H9 (cell line): ENCODE results near the gene ITPK1. TPM values are rescaled to one million over a fixed set of nuclear protein-coding genes. Genes with fewer than 3 reads are reported as not detected.

Experiments used
- DNase-seq: peaks from one replicate; pipeline ENCODE4 v3.0.0-alpha.2; 2017
- H2AFZ ChIP-seq: one replicate; pipeline ENCODE4 v1.6.1; 2013; ENCODE audit warnings: mild to moderate bottlenecking, low read length, control low read depth, moderate library complexity
- H2AK5ac ChIP-seq: 2 replicates; pipeline ENCODE4 v1.6.1; 2013; ENCODE audit warnings: low read length, control low read depth, mixed read lengths; ENCODE audit not compliant: insufficient read length
- H2BK120ac ChIP-seq: one replicate; pipeline ENCODE4 v1.6.1; 2013; ENCODE audit warnings: low read depth, mild to moderate bottlenecking, low read length, control low read depth, inconsistent platforms; ENCODE audit not compliant: poor library complexity, severe bottlenecking
- H2BK12ac ChIP-seq: 2 replicates; pipeline ENCODE4 v1.6.1; 2013; ENCODE audit warnings: low read length, control low read depth, mixed read lengths, low read depth; ENCODE audit not compliant: insufficient read length
- H2BK15ac ChIP-seq: 2 replicates; pipeline ENCODE4 v1.6.1; 2013; ENCODE audit warnings: low read depth, low read length, control low read depth
- H2BK20ac ChIP-seq: one replicate; pipeline ENCODE4 v1.6.1; 2013; ENCODE audit warnings: low read depth, mild to moderate bottlenecking, low read length, control low read depth, inconsistent platforms; ENCODE audit not compliant: poor library complexity, severe bottlenecking
- H2BK5ac ChIP-seq: 2 replicates; pipeline ENCODE4 v1.6.1; 2013; ENCODE audit warnings: low read length, control low read depth, mixed read lengths; ENCODE audit not compliant: insufficient read length
- H3K14ac ChIP-seq: 2 replicates; pipeline ENCODE4 v1.6.1; 2013; ENCODE audit warnings: low read length, control low read depth; ENCODE audit not compliant: insufficient read depth
- H3K18ac ChIP-seq: 2 replicates; pipeline ENCODE4 v1.6.1; 2013; ENCODE audit warnings: low read depth, mild to moderate bottlenecking, mixed read lengths, low read length, control low read depth; ENCODE audit not compliant: insufficient read length
- H3K23ac ChIP-seq: 2 replicates; pipeline ENCODE4 v1.6.1; 2013; ENCODE audit warnings: low read length, control low read depth, mixed read lengths, low read depth; ENCODE audit not compliant: insufficient read length
- H3K23me2 ChIP-seq: 2 replicates; pipeline ENCODE4 v1.6.1; 2013; ENCODE audit warnings: low read depth, mild to moderate bottlenecking, mixed read lengths, low read length, control low read depth; ENCODE audit not compliant: insufficient read length, poor library complexity, severe bottlenecking
- H3K27ac ChIP-seq: 2 replicates; pipeline ENCODE4 v1.5.1; 2013; ENCODE audit warnings: low read length, control low read depth, mixed read lengths, low read depth; ENCODE audit not compliant: insufficient read length
- H3K27me3 ChIP-seq: 2 replicates; pipeline ENCODE4 v1.6.1; 2013; ENCODE audit warnings: low read length, control low read depth, inconsistent platforms; ENCODE audit not compliant: insufficient read depth
- H3K4ac ChIP-seq: 2 replicates; pipeline ENCODE4 v1.6.1; 2013; ENCODE audit warnings: low read depth, mild to moderate bottlenecking, control low read depth, inconsistent platforms, low read length, moderate library complexity
- H3K4me1 ChIP-seq: 2 replicates; pipeline ENCODE4 v1.6.1; 2013; ENCODE audit warnings: low read length, control low read depth, inconsistent platforms; ENCODE audit not compliant: insufficient read depth
- H3K4me2 ChIP-seq: 2 replicates; pipeline ENCODE4 v1.6.1; 2013; ENCODE audit warnings: low read length, control low read depth, mixed read lengths; ENCODE audit not compliant: insufficient read length, insufficient read depth
- H3K56ac ChIP-seq: 2 replicates; pipeline ENCODE4 v1.6.1; 2013; ENCODE audit warnings: low read depth, mild to moderate bottlenecking, mixed read lengths, low read length, control low read depth; ENCODE audit not compliant: insufficient read length
- H3K79me1 ChIP-seq: 2 replicates; pipeline ENCODE4 v1.6.1; 2013; ENCODE audit warnings: low read depth, mild to moderate bottlenecking, moderate library complexity, low read length, control low read depth, inconsistent platforms; ENCODE audit not compliant: insufficient read depth, poor library complexity, severe bottlenecking
- H3K79me2 ChIP-seq: 2 replicates; pipeline ENCODE4 v1.6.1; 2013; ENCODE audit warnings: low read length, control low read depth, inconsistent platforms; ENCODE audit not compliant: insufficient read depth
- H3K9ac ChIP-seq: 2 replicates; pipeline ENCODE4 v1.6.1; 2013; ENCODE audit warnings: low read length, control low read depth, mixed read lengths; ENCODE audit not compliant: insufficient read length; ENCODE audit errors: extremely low read depth
- H3K9me3 ChIP-seq: one replicate; pipeline ENCODE4 v1.6.1; 2013; ENCODE audit warnings: low read depth, low read length, inconsistent platforms; ENCODE audit not compliant: control insufficient read depth
- H3T11ph ChIP-seq: one replicate; pipeline ENCODE4 v1.6.1; 2013; ENCODE audit warnings: mild to moderate bottlenecking, low read length, control low read depth, inconsistent platforms
- H4K20me1 ChIP-seq: one replicate; pipeline ENCODE4 v1.6.1; 2013; ENCODE audit not compliant: control insufficient read depth, insufficient read length, insufficient read depth
- H4K5ac ChIP-seq: 2 replicates; pipeline ENCODE4 v1.6.1; 2013; ENCODE audit warnings: low read depth, mild to moderate bottlenecking, mixed read lengths, low read length, control low read depth; ENCODE audit not compliant: insufficient read length
- H4K8ac ChIP-seq: replicated peaks from 2 replicates; pipeline ENCODE4 v1.6.1; 2013; ENCODE audit warnings: low read length, control low read depth, mixed read lengths, low read depth; ENCODE audit not compliant: insufficient read length
- H4K91ac ChIP-seq: 2 replicates; pipeline ENCODE4 v1.6.1; 2013; ENCODE audit warnings: low read depth, mild to moderate bottlenecking, moderate library complexity, mixed read lengths, low read length, control low read depth; ENCODE audit not compliant: insufficient read length
- H3K27ac Mint-ChIP-seq, 3 experiments: 2 replicates in 2 of 3; 3 replicates in 1 of 3; pipeline ENCODE4 v1.8.0; 2020 to 2021; ENCODE audit warnings: mixed read lengths in 3 of 3, mild to moderate bottlenecking in 1 of 3, moderate library complexity in 1 of 3
- H3K27me3 Mint-ChIP-seq: 2 replicates; pipeline ENCODE4 v1.8.0; 2021; ENCODE audit warnings: low read depth, mild to moderate bottlenecking, moderate library complexity, mixed read lengths
- H3K36me3 Mint-ChIP-seq, 3 experiments: 2 replicates in 2 of 3; 3 replicates in 1 of 3; pipeline ENCODE4 v1.8.0; 2020 to 2021; ENCODE audit warnings: low read depth in 3 of 3, mixed read lengths in 3 of 3; ENCODE audit not compliant: insufficient read depth in 1 of 3
- H3K4me1 Mint-ChIP-seq, 2 experiments: 2 replicates each; pipeline ENCODE4 v1.8.0; 2020; ENCODE audit warnings: mixed read lengths in 2 of 2
- H3K4me3 Mint-ChIP-seq, 2 experiments: 2 replicates in 1 of 2; 3 replicates in 1 of 2; pipeline ENCODE4 v1.8.0; 2020 to 2021; ENCODE audit warnings: mild to moderate bottlenecking in 2 of 2, mixed read lengths in 2 of 2, moderate library complexity in 1 of 2
- H3K9me3 Mint-ChIP-seq, 2 experiments: 2 replicates in 1 of 2; 3 replicates in 1 of 2; pipeline ENCODE4 v1.8.0; 2020; ENCODE audit warnings: mild to moderate bottlenecking in 2 of 2, mixed read lengths in 2 of 2, moderate library complexity in 1 of 2
- CTCF ChIP-seq: fragments of 200-600 bp; sonication (generic); conservative IDR thresholded peaks from 3 replicates; pipeline ENCODE4 v1.8.0; 2021; ENCODE audit warnings: antibody characterized with exemption, mild to moderate bottlenecking
- WGBS: extraction: QIAGEN DNeasy Blood & Tissue Kit; methylation state at CpG from one replicate; pipeline ENCODE4 v1.1.7; 2013; ENCODE audit warnings: missing lambda C conversion rate, low lambda C conversion rate, mixed read lengths; ENCODE audit not compliant: insufficient read length; ENCODE audit errors: extremely low coverage; 5-methylcytosine and 5-hydroxymethylcytosine counted together
- total RNA-seq: library from RNA; stranded (reverse); gene quantifications from 2 replicates; pipeline ENCODE4 v1.2.1, GENCODE V29; 2021

The ITPK1 gene
- total RNA-seq, 1 experiment from 2014 or later: 92.7 TPM

DNA sequence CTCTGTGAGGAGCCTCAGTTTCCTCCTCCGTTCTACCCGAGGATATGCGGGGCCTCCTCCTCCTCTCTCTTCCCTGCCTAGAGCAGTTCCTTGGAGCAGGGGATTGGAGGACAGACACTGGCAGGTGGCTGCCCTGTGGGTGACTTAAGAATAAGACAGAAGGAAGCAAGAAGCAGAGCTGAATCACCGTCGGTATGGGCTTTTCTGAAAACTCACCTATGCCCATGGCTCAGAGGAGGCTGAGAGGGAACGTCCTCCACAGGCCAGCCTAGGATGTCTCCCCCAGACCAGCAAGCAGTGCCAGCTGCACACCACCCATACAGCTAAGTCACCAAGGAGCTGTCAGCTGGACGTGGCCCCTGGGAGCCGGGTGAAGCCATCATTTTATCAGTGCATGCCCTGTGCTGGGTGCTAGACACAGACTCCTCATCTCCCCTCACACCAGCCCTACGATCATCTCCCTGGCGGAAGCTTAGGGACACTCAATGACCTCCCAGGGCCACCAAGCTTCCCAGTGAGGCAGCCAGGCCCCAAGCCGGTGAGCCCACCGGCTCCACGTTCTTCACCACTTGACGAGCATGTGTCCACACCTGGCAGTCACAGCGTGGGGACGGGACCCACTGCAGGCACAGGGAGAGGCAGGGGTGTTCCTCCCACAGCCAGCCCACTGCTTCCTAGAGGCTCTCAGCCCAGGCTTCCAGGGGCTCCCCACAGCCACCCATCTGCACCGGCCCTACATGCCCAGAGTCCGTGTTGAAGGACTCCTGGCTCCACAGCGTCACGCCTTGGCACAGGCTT, 21.4 kb downstream of the ITPK1 start:
- peaks cover 32 to 50% of the 10 kb centered on the region in 2 experiments for H3K4me1 Mint-ChIP-seq
- no peak overlapping the region for H2BK12ac ChIP-seq
- peaks cover 2% of the 10 kb centered on the region for H4K20me1 ChIP-seq
- no peaks in the 10 kb centered on the region for H3K23me2 ChIP-seq
- no peak overlapping the region for H2BK15ac ChIP-seq
- no peak overlapping the region for H3K4me2 ChIP-seq
- H3K4me3 Mint-ChIP-seq: no peak overlapping the region
- peaks cover 7% of the 10 kb centered on the region for H3K79me1 ChIP-seq
- peaks cover 0 to 7% (median 2%) of the 10 kb centered on the region in 3 experiments; a peak in 3 of 7 replicates for H3K36me3 Mint-ChIP-seq
- no peak overlapping the region for H4K5ac ChIP-seq
- H3K27ac ChIP-seq: no peak overlapping the region
- no CpG with 5 or more reads among the region's 20 CpGs for WGBS
- H3K9me3 Mint-ChIP-seq: no peaks in the 10 kb centered on the region
- no peak overlapping the region for H3T11ph ChIP-seq
- H2AK5ac ChIP-seq: no peak overlapping the region
- H2BK120ac ChIP-seq: no peak overlapping the region
- H2AFZ ChIP-seq: no peak overlapping the region
- no peak overlapping the region for H4K91ac ChIP-seq
- DNase-seq: no peak
- H3K79me2 ChIP-seq: peaks cover 43% of the 10 kb centered on the region
- H3K4me1 ChIP-seq: peaks cover 2% of the 10 kb centered on the region; the same call in 1 of the 2 replicates
- no peak overlapping the region for H2BK20ac ChIP-seq
- no peak for TF ChIP-seq CTCF
- no peak overlapping the region for H3K18ac ChIP-seq
- no peak overlapping the region for H3K23ac ChIP-seq
- no peak overlapping the region for H3K56ac ChIP-seq
- no peak overlapping the region for H3K4ac ChIP-seq
- H3K9ac ChIP-seq: no peak overlapping the region
- H3K9me3 ChIP-seq: no peaks in the 10 kb centered on the region
- H3K27ac Mint-ChIP-seq: peak overlapping the region; percentile 0 to 29 (median 10); a peak in 3 of 7 replicates
- H3K27me3 ChIP-seq: no peaks in the 10 kb centered on the region
- no peak overlapping the region for H3K14ac ChIP-seq
- no peaks in the 10 kb centered on the region for H3K27me3 Mint-ChIP-seq
- no peak overlapping the region for H4K8ac ChIP-seq
- H2BK5ac ChIP-seq: no peak overlapping the region
